Breast epithelium (tissue), 4 donors: ENCODE data around the gene RPS6KA3. TPM values are rescaled to one million over a fixed set of nuclear protein-coding genes. Genes with fewer than 3 reads are reported as not detected.

Experiments used
- DNase-seq, 2 donors: peaks; one replicate each; pipeline ENCODE4 v3.0.0-alpha.2; 2019; ENCODE audit warnings: low spot score in 2 of 2
- H3K27ac ChIP-seq, 2 donors: fragments of 200-600 bp; sonication (generic) in 1 of 2; one replicate each; pipeline ENCODE4 v1.5.1; 2016 to 2019; ENCODE audit warnings: mild to moderate bottlenecking in 1 of 2
- H3K27me3 ChIP-seq, 2 donors: fragments of 200-600 bp; sonication (generic) in 1 of 2; one replicate each; pipeline versions ENCODE4 v1.5.1 to v1.6.0; 2017 to 2019; ENCODE audit warnings: control low read depth in 1 of 2, mild to moderate bottlenecking in 1 of 2
- H3K36me3 ChIP-seq: fragments of 200-600 bp; one replicate; pipeline ENCODE4 v1.5.1; 2019
- H3K4me1 ChIP-seq, 2 donors: fragments of 200-600 bp; sonication (generic); one replicate each; pipeline ENCODE4 v1.5.1; 2016 to 2019; ENCODE audit warnings: control low read depth in 1 of 2
- H3K4me3 ChIP-seq, 3 donors: fragments of 200-600 bp; sonication (generic); 1 replicate in 2 of 3; 2 replicates in 1 of 3; pipeline ENCODE4 v1.5.1; 2016 to 2019; ENCODE audit warnings: mild to moderate bottlenecking in 3 of 3, moderate library complexity in 2 of 3
- H3K9me3 ChIP-seq, 2 donors: fragments of 200-600 bp; sonication (generic) in 1 of 2; one replicate each; pipeline ENCODE4 v1.5.1; 2016 to 2019; ENCODE audit warnings: control low read depth in 1 of 2
- CTCF ChIP-seq, 3 donors: fragments of 450-650 bp; IDR thresholded peaks; one replicate each; pipeline ENCODE4 v1.5.1; 2016 to 2017; ENCODE audit warnings: antibody characterized with exemption in 3 of 3, mild to moderate bottlenecking in 3 of 3, moderate library complexity in 3 of 3
- POLR2A ChIP-seq: fragments of 450-650 bp; IDR thresholded peaks from one replicate; pipeline ENCODE4 v1.6.1; 2016; ENCODE audit warnings: antibody characterized with exemption, mild to moderate bottlenecking, moderate library complexity
- POLR2AphosphoS5 ChIP-seq, 3 donors: sonication (generic); formaldehyde crosslinking; IDR thresholded peaks; one replicate each; pipeline ENCODE4 v1.6.1; 2017; ENCODE audit warnings: antibody characterized with exemption in 3 of 3
- intact Hi-C: fragments of 100-400 bp; cut with DNase I; formaldehyde crosslinking; loops from one replicate; pipeline ENCODE4 v1.15.1; 2023; ENCODE audit warnings: low total_unique reads
- total RNA-seq, 3 donors: library from RNA; depleted of rRNA; stranded (reverse); fragments of >200 nt; gene quantifications; one replicate each; pipeline ENCODE4 v1.1.0, GENCODE V29; 2016

Gene RPS6KA3
- total RNA-seq, 3 donors from 2014 or later = 35.7 to 41.0 (median 37.0) TPM

DNA sequence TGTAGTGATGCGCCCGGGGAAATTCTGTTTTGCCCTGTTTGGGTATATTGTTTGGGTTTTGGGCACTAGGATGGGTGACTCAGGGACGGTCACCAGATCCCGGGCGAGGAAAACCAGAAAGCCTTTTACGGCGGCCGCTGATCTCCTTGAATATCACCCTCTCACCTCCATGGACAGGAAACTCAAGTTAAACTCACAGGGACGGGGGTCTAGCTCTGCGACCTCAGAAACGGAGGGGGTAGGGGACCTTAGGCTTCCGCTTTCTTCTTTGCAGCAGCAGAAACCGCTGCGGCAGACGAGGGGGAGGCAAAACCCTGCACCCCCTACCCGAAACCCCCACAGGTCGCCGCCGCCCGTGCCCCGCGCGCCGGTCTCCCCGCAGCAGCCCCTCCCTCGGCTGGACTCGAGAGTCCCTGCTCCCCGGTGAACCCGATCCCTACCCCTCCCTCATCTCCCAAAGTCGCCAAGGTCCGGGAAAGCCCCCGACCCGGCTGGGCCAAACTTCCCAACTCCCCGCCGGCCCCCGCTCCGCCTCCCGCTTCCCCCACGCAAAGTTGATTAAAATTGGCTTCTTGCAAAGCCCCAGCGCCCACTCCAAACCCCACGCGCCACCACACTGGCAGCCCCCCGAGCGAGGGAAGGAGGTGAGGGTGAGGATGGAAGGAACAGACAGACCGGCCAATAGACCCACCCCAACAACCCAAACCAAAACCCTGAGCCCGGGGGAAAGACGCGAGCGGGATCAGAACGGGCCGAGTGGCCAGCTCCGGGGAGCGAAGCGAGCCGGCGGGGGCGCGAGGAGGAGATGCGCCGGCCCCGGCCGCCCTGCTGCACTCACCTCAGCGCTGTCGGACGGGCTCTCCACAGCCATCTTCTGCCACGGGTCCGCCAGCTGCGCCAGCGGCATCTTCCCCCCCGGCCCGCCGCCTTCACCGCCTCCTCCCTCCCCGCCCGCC, 705 bp downstream of the RPS6KA3 start:
- intact Hi-C loops = no loop called here
- DNase-seq = peak in 1 of 2 donors; percentile 45
- TF ChIP-seq POLR2A = no peak
- TF ChIP-seq CTCF (IDR thresholded peaks at IDR 0.05) = no peak
- no peak for TF ChIP-seq POLR2AphosphoS5 (IDR thresholded peaks at IDR 0.05)

DNA sequence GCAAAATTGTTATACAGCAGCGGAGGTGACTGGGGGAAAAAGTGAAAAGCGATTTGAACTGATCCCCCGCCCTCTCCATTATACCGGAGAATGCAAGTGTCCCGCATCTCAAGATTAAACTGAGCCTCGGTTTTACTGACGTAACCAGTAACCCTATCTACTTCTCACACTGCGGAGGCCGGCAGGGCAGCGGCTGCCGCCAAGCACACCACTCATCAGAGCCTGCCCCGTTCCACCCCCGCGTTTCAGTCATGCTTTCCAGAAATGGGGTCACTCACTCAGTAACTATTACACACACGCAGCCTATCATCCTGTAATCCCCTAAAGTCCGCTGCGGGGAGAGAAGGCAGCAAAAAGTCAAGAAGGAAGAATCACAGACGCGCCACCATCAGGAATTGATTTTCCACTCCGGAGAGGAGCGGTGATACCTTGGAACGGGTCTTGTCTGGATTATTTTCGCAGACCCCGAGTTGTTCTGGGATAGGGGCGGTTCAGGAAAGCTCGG, 1.4 kb downstream of the RPS6KA3 start:
- H3K4me1 ChIP-seq = no peaks in the 10 kb centered on the region
- H3K4me3 ChIP-seq = peak overlapping the region; percentile 63 to 77 (median 71)
- intact Hi-C loops = no loop called here
- peak overlapping the region; percentile 83 to 93 for H3K27ac ChIP-seq
- H3K27me3 ChIP-seq = peaks cover 0 to 29% of the 10 kb centered on the region in 2 donors
- H3K9me3 ChIP-seq = no peaks in the 10 kb centered on the region
- H3K36me3 ChIP-seq = no peaks in the 10 kb centered on the region
- TF ChIP-seq POLR2AphosphoS5 (IDR thresholded peaks at IDR 0.05) (peak in 2 of 3 donors; percentile 25 to 44), CTCF (IDR thresholded peaks at IDR 0.05) (no peak)
- DNase-seq = peak; percentile 48

More for the DNA sequence above, 705 bp downstream of the RPS6KA3 start:
- Histone ChIP-seq H3K4me1 (no peaks in the 10 kb centered on the region), H3K27me3 (peaks cover 0 to 29% of the 10 kb centered on the region in 2 donors), H3K9me3 (no peaks in the 10 kb centered on the region), H3K4me3 (peak overlapping the region; percentile 63 to 77 (median 71)), H3K36me3 (no peaks in the 10 kb centered on the region), H3K27ac (peak overlapping the region; percentile 83 to 93)

GRCh38 chrX:20263474-20263873, 3.2 kb downstream of the RPS6KA3 start:
- intact Hi-C loops = no loop called here
- Histone ChIP-seq H3K27ac (no peak overlapping the region), H3K9me3 (no peaks in the 10 kb centered on the region), H3K4me1 (no peaks in the 10 kb centered on the region), H3K36me3 (no peaks in the 10 kb centered on the region), H3K4me3 (no peak overlapping the region), H3K27me3 (peaks cover 0 to 22% of the 10 kb centered on the region in 2 donors)
- TF ChIP-seq POLR2AphosphoS5 (IDR thresholded peaks at IDR 0.05) (no peak), POLR2A (no peak), CTCF (IDR thresholded peaks at IDR 0.05) (no peak)
- no peak for DNase-seq

- DNase-seq = no peak
- H3K36me3 ChIP-seq = no peaks in the 10 kb centered on the region
- no peak overlapping the region for H3K27ac ChIP-seq
- no peaks in the 10 kb centered on the region for H3K4me1 ChIP-seq
- H3K4me3 ChIP-seq = no peak overlapping the region
- TF ChIP-seq POLR2AphosphoS5 (IDR thresholded peaks at IDR 0.05) = no peak
- no peak for TF ChIP-seq POLR2A
- no peak for TF ChIP-seq CTCF (IDR thresholded peaks at IDR 0.05)
- H3K27me3 ChIP-seq = peaks cover 0 to 8% of the 10 kb centered on the region in 2 donors
- intact Hi-C loops = no loop called here
- H3K9me3 ChIP-seq = no peaks in the 10 kb centered on the region
These were observed 5.8 kb downstream of the RPS6KA3 start for GRCh38 chrX:20260885-20261284.

GRCh38 chrX:20254712-20255299, 11.9 kb downstream of the RPS6KA3 start:
- no peaks in the 10 kb centered on the region for H3K36me3 ChIP-seq
- H3K9me3 ChIP-seq = no peaks in the 10 kb centered on the region
- intact Hi-C loops = no loop called here
- no peak overlapping the region for H3K27ac ChIP-seq
- H3K4me3 ChIP-seq = no peak overlapping the region
- no peak for DNase-seq
- no peaks in the 10 kb centered on the region for H3K4me1 ChIP-seq
- no peaks in the 10 kb centered on the region for H3K27me3 ChIP-seq
- TF ChIP-seq CTCF (IDR thresholded peaks at IDR 0.05) = no peak
